Stimulated activated CD4-positive, alpha-beta T cell treated with anti-CD3 and anti-CD28 coated beads, Interleukin-15, amount 100 ng/mL, for 1 hour (primary cell): ENCODE measurements around the gene SART3.
A peak's percentile ranks its signal among the peaks of the same experiment; 100 is the strongest.
"Not testable (repeated sequence)": the region's sequence is repeated elsewhere in the genome, so short reads cannot be mapped to it uniquely, and the experiment has no call there.

ENCODE experiments used
- DNase-seq, 2 donors: peaks; one replicate each; pipeline ENCODE4 v3.0.0-alpha.2; 2020; ENCODE audit warnings: low read depth in 1 of 2, low spot score in 1 of 2

Gene SART3

DNA sequence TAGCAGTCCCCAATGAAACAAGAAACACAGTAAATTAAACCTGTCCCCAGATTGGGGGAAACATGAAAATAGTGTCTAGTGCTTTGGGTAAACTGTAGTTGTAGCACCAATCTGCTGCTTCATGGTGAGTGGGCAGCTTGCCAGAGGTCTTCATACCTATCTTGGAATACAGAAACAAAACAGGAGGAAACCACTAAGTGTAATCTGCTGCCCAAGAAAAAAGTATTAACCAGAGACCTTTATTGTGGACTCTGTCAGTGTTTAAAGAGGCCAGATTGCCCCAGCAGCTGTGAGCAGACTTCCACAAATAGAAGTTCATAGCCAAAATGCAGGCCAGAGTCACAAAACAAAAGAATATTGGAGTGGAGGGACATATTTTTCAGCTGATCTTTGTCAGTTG lies 3.8 kb upstream of the SART3 start:
- DNase-seq = no peak

DNA sequence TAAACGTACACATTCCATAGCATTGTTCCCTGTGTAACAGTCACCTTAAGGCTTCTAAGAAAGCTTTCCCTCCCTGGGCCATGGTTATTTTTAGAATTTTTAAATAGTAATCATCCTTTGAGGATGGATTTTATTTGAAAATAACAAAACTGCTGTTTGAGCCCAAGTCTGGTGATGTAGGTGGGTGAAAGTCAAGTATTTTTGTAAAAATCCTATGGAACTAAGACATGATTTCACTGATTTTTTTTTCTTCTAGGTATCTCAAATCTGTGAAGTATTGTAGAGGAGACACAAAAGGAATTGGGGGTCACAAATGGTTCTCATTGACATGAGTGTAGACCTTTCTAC lies 2.8 kb upstream of the SART3 start:
- no peak for DNase-seq

DNA sequence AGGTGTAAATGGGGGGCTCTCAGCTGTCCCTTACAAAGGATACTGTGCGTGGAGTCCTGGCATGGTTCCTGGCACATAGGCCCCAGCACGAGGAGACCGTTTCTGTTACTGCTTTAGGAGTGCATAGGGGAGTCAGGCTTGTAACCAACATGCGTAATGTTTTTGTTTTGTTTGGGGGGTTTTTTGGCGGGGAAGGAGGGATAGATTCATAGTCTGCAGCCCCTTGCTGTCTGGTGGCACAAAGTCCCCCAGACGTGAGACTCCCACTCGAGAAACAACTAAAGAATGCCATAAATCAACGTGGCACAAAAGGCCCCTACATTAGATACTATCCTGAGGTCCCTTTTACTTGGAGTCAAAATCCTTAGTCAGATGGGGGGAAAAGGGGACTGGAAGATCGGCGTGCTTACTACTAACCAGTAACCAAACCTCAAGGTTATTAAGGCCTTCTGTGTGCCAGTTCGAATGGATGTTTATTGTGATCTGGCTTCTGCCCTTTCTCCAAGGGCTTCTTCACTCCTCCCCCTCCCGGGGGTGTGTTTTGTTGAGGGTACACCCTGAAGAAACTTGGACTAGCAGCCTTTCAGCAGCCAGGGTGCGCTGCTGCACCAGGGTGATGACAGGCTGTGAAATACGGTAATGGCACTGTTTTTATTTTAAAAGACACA lies 2.3 kb upstream of the SART3 start:
- DNase-seq = peak; percentile 68 to 71

DNA sequence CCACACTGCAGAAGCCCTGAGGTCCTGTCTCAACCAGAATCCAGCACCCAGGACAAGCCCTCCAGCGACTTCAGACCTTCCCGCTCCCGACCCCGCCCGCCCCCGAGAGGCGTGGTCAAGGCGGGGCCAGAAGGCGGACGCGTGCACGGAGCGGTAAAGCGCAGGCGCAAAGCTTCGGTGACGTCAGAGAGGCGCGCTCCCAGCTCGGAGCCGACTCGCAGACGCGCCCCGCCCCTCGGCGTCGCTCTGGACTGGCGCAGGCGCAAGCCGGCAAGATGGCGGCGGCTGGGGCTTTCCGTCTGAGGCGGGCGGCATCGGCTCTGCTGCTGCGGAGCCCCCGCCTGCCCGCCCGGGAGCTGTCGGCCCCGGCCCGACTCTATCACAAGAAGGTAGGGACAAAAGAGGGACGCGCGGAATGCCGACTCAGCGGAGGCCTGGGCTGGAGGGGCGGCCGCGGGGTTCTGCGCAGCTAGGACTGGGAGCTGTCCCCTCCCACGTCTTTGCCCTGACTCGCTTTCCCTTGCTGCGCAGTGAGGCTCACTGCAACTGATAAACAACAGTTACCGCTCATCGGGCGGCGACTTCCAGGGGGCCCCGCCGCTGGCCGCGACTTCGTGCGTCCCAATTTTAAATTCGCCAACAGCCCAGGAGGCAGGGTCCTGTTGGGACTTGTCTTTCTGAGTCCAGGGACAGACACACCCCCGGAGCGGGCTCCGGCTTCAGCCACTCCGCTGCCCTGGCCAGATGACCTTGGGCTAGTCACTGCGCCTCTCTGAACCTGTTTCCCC lies 1.6 kb upstream of the SART3 start, which contains the start of gene ISCU:
ISCU (plus strand) TSS at position 249 of the 788 bp plus-strand sequence; CDS start at position 276, 27 bp downstream.
- DNase-seq = peak; percentile 97 to 100

DNA sequence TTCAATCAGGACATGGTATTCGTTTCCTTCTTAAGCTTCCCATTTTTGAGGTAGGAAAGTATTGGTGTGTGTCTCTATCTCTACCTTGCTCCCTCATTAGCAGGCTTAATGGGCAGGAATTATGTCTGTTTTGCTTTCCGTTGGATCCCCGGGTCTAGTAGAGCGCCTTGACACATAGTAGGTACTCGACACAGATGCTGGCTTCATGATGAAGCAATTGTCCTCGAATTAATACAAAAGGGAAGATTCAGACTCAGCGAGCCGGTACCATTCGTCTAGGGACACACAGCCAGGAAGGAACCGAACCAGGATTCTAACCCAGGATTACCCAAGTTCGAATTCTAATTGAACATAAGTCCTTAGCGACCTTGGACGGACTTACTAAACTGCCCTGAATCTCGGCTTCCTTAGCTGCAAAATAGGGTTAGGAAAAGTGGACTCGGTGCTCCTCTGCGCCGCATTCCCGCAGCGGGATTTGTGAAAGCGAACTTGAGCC lies 927 bp upstream of the SART3 start:
- no peak for DNase-seq

DNA sequence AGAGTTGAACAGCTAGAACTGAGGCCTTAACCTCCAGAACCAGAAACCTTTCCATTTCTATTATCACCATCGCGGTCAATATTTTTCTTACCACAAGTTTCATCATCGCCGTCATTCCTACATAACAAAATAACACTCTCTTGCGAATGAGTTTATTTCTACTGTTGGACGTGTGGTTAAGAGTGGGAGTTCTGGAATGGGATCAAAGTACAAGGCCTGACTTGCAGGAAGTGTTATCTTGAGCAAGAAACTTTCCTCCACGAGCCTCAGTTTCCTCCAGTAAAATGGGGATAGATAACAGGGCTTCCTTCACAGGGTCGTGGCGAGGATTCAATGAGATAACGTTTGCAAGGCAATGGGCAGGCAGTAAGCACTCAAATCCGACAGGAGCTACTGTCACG lies 652 bp downstream of the SART3 start:
- no peak for DNase-seq

DNA sequence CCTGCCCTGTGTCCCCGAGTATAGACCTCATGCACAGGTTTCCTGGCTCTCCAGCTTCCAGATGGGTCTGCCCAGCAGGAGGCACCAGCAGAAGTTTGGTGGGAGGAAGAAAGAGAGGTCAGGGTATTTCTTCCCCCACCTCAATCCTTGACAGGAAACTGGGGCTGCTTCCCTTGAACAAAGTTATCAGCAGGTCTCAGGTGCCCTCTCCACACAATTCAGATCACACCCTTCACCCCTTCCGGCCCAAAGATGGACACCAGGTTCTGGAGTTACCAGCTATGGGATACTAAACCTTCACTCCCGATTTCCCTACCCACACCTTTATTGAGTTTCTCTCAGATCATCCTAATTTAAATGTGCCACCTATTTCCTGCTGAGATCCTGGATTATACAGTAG lies 1.2 kb downstream of the SART3 start:
- no peak for DNase-seq

DNA sequence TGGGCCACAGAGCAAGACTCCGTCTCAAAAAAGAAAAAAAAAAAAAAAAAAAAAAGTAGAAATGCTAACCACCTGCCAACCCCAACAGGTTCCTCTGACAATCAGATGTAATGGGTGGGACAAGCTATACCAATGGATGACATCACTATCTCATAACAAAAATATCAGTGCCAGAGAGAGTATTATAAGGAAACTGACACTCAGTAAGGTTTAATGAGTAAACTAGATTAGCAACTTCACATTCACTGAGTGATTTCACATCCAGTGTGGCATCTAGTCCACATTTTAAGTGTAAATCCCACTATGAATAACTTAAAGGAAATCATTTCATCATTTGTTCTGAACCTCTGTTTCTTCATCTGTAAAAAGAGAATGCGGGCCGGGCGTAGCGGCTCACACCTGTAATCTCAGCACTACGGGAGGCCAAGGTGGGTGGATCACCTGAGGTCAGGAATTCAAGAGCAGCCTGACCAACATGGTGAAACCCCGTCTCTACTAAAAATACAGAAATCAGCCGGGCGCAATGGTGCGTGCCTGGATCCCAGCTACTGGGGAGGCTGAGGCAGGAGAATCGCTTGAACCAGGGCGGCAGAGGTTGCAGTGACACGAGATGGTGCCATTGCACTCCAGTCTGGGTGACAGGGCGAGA lies 1.8 kb downstream of the SART3 start:
- DNase-seq = no peak

DNA sequence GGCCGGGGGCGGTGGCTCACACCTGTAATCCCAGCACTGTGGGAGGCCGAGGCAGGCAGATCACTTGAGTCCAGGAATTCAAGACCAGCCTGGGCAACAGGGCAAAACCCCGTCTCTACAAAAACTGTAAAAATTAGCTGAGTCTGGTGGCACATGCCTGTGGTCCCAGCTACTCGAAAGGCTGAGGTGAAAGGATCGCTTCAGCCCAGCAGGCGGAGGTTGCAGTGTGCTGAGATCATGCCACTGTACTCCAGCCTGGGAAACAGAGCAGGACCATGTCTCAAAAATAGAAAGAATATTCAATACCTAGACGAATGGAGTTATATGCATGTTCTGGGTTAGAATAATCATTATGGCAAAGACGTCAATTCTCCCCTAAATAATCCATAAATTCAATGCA lies 5.6 kb downstream of the SART3 start:
- not testable (repeated sequence) for DNase-seq

DNA sequence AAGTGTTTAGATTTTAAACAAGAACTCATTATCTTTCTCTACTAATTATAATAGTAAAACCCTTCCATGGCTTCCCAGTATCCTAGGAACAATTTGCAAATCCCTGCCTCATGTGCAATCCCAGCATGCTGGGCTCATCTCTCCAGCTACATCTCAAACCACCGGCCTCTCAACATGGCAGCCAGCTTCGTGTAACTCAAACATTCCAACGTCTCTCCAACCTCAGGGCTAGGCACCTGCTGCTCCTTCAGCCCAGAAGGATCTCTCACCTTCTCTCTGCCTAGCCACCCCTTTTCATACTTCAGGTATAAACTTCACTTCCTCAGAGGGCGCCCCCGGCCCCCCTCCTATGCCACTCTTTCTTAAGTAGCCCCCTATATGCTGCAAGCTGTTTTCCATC lies 7.2 kb downstream of the SART3 start:
- no peak for DNase-seq

DNA sequence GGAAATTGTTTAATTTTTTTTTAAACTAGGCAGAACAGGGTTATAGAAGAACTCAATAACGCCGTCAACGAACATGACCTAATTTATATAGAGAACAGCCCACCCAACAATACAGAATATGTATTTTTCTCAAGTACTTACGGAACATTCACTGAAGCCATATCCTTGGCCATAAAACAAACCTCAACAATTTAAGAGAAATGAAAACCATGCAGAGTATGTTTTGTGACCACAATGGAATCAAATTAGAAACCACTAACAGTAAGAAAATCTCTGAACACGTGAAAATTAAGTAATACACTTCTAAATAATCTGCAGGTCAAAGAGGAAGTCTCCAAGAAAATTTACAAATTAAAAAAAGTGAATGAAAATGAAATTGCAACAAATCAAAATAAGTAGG lies 9.4 kb downstream of the SART3 start:
- DNase-seq = no peak

DNA sequence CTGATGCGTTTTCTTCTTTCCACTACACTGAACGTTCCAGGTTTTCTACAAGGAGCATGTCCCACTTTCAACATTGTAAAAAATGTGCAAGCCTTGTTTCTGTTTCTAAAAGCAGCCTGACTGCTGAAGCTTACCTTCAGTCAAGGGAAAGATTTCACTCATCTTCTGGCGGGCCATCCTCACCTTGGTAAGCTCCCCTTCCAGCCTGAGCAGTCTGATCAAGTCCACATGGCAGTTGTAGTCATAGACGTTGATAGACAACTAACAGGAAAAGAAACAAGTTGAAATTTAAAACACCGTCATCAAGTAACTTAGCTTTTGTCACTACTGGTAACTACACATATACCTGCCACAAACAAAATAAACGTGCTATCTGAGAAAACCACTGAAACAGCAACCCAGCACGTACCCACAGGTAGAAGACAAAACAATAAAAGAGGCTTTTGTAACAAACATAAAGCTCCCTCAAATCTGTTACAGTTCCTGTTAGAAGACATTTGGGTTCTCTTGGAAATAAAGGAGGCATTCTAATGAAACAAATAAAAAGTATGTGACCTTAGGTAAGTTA lies 11.9 kb downstream of the SART3 start:
- no peak for DNase-seq

DNA sequence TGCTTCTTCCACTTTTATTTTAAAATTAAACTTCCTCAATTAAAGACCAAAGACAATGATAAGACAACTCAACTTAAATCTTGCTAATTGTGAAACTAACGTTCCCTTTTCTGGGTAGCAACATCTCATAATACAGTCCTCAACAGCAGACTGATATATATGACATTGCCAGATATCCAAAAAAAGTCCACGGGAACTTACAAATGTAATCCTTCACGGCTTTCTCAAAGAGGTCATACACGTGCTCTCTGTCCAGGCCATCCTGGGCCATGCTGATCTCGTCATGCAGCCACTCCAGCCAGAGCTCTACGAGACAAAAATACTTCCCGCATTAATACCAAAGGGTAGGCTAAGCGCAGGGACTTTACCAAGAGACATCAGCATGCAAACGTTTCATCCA lies 13.3 kb downstream of the SART3 start:
- DNase-seq = no peak

DNA sequence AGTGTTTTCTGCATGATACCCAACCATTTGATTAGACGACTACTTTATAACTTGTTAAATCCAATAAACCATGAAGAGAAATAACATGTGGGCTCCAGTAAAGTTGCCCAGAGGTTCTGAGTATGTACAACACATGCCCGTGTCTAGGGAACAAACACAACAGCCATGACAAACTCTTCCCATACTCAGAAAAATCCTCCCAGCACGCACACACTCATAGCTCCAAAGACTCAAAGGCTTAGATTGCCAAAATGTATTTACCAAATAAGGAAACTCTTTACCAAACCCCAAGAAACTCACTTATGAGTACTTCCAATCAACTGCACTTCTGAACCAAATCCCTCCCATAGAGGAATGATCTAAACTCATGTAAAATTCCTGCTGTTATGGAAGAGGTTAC lies 17.3 kb downstream of the SART3 start:
- no peak for DNase-seq

DNA sequence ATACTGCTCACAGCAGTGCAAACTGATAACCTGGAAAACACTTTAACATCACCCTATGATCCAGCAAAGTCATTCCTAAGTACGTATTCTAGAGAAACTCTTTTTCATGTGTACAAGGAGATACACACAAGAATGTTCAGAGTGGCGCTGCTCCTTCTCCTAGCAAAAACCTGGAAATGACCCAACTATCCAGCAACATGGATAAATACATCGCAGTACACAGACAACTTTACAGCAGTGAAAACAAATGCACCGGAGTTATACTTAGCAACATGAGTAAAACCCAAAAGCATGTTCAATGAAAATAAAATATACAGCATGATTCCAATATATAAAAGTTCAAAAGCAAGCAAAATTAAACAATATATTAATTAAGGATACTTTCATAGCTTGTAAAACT lies 18.7 kb downstream of the SART3 start:
- DNase-seq = no peak

DNA sequence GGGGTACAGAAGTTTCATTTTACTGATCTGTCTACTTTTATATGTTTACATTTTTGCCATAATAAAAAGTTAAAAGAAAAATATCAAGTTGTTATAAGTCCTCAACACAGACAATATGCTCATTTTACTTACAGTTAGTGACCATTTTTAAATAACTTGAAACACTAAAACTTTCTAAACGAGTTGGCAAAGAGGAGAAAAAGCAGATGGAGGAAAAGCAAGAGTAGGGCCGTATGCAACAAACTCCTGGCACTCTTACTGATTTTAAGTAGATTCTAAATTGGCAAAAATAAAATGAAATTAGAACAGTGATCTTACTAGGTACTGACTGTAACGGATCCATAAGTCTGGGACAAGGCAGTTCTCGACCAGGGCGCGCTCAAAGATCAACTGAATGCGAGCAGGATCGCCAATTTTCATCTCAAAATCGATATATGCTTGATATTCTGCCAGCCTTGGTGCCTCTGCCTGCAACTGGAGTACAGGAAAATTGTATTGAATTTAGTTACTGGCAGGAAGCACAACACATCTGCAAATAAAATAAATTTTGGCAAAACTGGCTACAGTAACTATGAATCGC lies 22.3 kb downstream of the SART3 start:
- no peak for DNase-seq

DNA sequence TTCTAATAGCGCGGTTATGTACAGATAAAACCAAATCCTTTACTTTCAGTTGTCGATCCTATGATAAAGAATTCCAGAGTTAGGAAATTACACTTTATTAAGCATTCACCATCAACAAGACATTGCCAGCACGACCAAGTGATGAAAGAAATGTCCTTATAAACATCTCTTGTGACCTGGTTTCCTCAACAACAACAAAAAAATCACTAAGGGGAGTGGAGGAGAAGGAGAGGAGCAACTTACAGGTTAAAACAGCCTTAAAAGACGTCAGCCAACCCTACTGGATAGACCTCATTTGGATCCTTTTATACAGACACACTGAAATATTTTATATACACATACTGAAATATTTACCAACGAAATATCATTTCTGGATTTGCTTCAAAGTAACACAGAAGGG lies 22.8 kb downstream of the SART3 start:
- DNase-seq = no peak

DNA sequence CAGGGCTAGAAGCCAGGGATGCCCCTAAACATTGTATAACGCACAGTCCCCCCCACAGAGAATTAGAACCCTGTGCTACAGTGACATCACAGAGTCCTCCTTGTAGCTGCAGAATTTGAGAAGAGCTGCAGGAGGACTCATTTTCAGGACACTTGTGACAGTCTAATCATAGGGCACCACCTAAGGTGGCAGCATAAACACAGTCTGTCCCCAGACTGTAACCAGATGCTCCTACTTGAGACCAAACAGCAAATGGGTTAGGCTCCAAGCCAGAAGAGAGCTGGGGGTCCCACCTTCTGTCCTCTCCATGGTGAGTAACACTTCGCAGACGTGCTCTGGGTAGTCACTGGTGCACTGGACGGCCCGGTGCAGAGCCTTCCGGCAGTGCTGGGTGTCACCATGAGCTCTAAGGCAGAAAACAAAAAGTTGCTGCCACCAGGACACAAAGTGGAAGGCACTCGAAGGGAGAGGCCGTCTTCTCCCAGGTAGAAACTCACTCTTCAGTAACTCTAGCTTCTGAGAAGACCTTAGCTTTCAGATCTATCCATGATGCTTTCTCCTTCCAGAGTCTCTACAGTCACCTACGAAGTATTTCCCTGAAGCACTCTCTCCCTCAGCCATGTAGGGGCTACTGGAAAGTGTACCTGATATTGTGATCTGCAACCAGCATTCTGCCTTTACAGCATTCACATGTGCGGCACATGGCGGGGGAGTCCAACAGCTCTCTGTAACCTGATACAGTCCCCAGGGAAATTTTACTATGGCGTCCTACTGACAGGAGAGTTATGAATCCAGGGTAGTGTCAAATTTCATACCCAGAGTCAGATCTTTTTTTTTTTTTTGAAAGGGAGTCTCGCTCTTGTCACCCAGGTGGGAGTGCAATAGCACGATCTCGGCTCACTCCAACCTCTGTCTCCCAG lies 28.8 kb downstream of the SART3 start:
- no peak for DNase-seq

DNA sequence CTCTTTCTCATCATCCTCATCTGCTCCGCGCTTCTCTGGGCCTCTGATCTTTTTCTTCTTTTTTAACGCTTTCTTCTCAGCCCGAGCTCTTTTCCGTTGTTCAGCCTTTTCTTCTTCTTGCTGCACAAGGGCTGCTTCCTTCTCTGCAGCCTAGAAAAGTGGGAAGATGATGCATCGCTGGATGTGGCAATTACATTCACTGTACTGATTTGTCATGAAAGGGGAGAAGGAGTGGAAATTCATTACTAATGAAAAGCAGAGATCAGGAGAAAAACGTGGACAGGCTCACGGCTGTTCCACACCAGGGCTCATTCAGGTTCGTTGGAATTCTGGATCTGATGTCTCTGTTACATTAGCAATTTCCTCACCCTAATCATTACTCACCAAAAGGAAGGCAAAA lies 30.8 kb downstream of the SART3 start:
- DNase-seq = no peak

DNA sequence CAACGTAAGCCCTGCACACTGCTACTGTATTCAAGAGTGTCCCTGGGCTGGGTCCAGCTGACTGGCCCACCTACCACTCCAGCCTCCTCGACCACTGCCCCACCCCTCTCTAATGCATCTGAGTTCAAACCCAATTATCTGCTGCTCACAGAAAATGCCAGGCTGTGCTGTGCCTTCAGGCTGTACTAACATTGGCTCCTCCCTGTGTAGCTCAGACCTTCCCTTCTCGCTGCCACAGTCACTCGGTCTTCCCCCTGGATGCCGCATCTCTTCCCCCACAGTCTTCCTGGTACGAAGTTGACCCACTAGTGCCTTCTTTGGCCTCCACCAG lies 33.8 kb downstream of the SART3 start:
- DNase-seq = no peak
